Measurements from ENCODE around the gene WNT1. TPM values are rescaled to one million over a fixed set of nuclear protein-coding genes. Genes with fewer than 3 reads are reported as not detected.

Gene WNT1
- total and polyA plus RNA-seq, 2 of the 4 experiments (the other 2 are of a cell fraction) = not detected

DNA sequence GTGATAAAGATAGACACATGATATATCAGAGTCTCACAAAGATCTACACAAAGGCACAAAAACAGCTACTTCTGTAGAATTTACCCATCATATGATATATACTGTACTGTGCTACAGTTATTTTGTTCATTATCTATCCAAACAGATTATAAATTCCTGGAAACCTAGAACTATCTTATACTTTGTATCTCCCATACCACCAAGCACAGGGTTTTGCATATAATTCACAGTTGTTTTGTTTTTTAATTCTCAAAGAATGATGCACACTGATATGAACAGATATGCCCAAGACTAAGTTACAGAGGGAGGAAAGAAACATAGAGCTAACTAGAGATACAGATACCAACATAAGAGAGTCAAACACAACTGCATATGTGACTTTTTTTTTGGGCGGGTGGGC, 37.1 kb downstream of the WNT1 start:
- POLR2A ChIA-PET (ENCODE audit: unreplicated experiment) = no interaction called here

More for the DNA sequence above, 37.1 kb downstream of the WNT1 start:
- in situ Hi-C loops (cut with MboI; ENCODE audit: low sequenced_read_pairs) (no loop called here), dilution Hi-C loops (cut with HindIII; ENCODE audit: low sequenced_read_pairs, unreplicated experiment) (no loop called here), intact Hi-C loops (cut with micrococcal nuclease) (no loop called here)
- Histone ChIP-seq H4K91ac (ENCODE audit: insufficient read depth, low read depth, low read length) (no peak overlapping the region), H4K5ac (ENCODE audit: low read depth, low read length) (no peak overlapping the region), H3K4ac (ENCODE audit: low read depth, low read length) (no peak overlapping the region), H3K4me1 (ENCODE audit: control insufficient read depth, insufficient read depth, low read length) (peaks cover 3% of the 10 kb centered on the region), H2AK5ac (ENCODE audit: low read depth, low read length) (no peak overlapping the region), H3K9me1 (ENCODE audit: insufficient read depth, low read length) (peaks cover 7% of the 10 kb centered on the region), H2BK5ac (ENCODE audit: low read depth, low read length, poor library complexity, severe bottlenecking) (no peak overlapping the region), H2AFZ (replicated peaks; ENCODE audit: low read length, poor library complexity) (no peak overlapping the region), H3K27ac (ENCODE audit: insufficient read depth, low read length) (no peak overlapping the region), H3K27me3 (ENCODE audit: control insufficient read depth, insufficient read depth, low read length) (no peaks in the 10 kb centered on the region), H3K4me2 (ENCODE audit: low read depth, low read length) (no peak overlapping the region), H3K56ac (ENCODE audit: extremely low read depth, insufficient read depth, low read length) (no peak overlapping the region), H2BK20ac (ENCODE audit: low read depth, low read length) (no peak overlapping the region), H3K9me3 (ENCODE audit: control insufficient read depth, insufficient read depth, low read length) (no peaks in the 10 kb centered on the region), H3K23ac (ENCODE audit: low read depth, low read length) (no peak overlapping the region), H4K20me1 (ENCODE audit: insufficient read depth, low read length) (peaks cover 8% of the 10 kb centered on the region; the same call in 1 of the 2 replicates), H2BK120ac (ENCODE audit: low read depth, low read length) (no peak overlapping the region), H3K79me1 (ENCODE audit: low read depth in 1 of 2, low read length in 2 of 2) (peaks cover 32 to 53% of the 10 kb centered on the region in 2 experiments), H3K9ac (ENCODE audit: low read depth, low read length) (no peak overlapping the region), H2AK9ac (replicated peaks; ENCODE audit: low read depth, low read length, poor library complexity) (no peak overlapping the region), H4K8ac (ENCODE audit: low read depth in 2 of 2, low read length in 2 of 2) (no peak overlapping the region), H3K18ac (ENCODE audit: low read depth, low read length) (no peak overlapping the region), H3K36me3 (ENCODE audit: control insufficient read depth, insufficient read depth, low read length) (peaks cover 14% of the 10 kb centered on the region), H2BK15ac (ENCODE audit: low read depth, low read length) (no peak overlapping the region), H3K14ac (replicated peaks; ENCODE audit: low read depth, low read length) (no peak overlapping the region), H3K4me3 (ENCODE audit: insufficient read depth, low read depth, low read length) (no peak overlapping the region)
- TF ChIP-seq CTCF (conservative IDR thresholded peaks at IDR 0.05; ENCODE audit: low read depth, low read length) (no peak), ELK1 (IDR thresholded peaks at IDR 0.05; ENCODE audit: borderline replicate concordance, low read depth, low read length) (no peak), SMC3 (IDR thresholded peaks at IDR 0.05; ENCODE audit: low read depth, low read length) (no peak), MAFK (IDR thresholded peaks at IDR 0.05; ENCODE audit: low read depth, low read length) (no peak)
- 100% methylated on average over 1 of the region's 1 CpG; no CpG with 5 or more reads in 1 of the 2 experiments for WGBS, 2 experiments (ENCODE audit: extremely low coverage in 2 of 2, insufficient read length in 1 of 2)
- DNase-seq (no peak), ATAC-seq (ENCODE audit: low read depth) (no peak)
- CTCF ChIA-PET = interaction anchor here (0.6 to 1.4 kb wide), 3 partner anchors 14 to 18 kb away, joined by 3 read pairs; no protein-coding TSS in a partner anchor
- BruUV-seq (replicated peaks) = no TSS peak

All from IMR-90 (cell line).